COR-L47 (cell line): ENCODE measurements around the gene GARIN5B.
"Not testable (repeated sequence)": the region's sequence is repeated elsewhere in the genome, so short reads cannot be mapped to it uniquely, and the experiment has no call there.

Experiments
- DNase-seq: peaks from one replicate; lab custom pipeline; 2025; lab: John Stamatoyannopoulos, UW

Gene GARIN5B

DNA sequence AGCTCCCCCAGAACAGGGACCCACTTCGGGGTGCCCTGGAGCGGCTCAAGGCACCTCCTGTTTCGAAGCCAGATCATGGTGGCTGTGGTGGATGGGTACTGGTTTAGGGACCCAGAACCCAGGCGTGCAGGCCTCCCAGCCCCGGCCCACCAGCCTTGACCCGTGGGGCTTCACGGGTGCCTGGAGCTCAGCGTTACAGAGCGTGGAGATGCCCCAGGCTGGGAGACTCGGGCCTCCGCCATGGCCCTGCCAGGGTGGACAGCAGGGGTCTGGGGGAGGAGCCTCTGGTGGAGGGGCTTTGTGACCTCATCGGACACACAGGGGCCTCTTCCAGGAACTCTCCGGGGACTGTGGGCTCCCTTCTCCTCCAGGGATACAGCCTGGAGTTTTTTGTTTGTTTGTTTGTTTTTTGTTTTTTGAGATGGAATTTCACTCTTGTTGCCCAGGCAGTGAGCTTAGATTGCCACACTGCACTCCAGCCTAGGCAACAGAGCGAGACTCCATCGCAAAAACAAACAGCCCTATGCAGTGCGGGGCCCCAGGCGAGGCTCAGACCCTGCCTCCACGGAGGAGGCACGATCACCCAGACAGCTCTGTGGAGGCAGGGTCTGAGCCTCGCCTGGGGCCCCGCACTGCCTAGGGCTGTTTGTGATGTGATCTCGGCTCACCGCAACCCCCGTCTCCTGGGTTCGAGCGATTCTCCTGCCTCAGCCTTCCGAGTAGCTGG, at the start of gene GARIN5B:
Gene GARIN5B, minus strand, starts transcription at position 271 of the 727 bp plus-strand sequence. Its CDS starts 194 bp downstream, at position 77.
- DNase-seq = no peak

DNA sequence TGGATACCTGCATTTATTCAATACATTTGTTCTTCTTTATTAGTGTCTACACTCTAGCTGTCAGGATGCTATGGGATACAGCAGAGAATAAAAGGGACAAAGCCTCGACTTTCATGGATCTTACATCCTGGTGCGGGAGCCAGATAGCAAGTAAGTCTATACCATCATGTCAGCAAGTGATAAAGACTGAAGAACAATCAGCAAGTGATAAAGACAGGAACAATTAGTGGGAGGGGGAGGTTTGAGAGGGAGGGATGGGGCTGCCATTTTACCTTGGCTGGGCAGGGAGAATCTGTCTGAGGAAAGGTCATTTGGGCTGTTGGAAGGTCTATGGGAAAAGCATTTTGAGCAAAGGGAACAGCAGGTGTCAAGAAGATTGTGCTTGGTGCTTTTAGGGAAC, 47.1 kb upstream of the GARIN5B start:
- DNase-seq = no peak

DNA sequence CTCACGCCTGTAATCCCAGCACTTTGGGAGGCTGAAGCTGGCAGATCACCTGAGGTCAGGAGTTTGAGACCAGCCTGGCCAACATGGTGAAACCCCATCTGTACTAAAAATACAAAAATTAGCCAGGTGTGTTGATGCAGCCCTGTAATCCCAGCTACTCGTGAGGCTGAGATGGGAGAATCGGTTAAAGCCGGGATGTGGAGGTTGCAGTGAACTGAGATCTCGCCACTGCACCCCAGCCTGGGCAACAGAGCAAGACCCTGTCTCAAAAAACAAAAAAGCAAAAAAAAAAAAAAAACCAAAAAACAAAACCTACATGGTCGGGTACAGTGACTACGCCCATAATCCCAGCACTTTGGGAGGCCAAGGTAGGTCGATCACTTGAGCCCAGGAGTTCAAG, 46.1 kb upstream of the GARIN5B start:
- not testable (repeated sequence) for DNase-seq

DNA sequence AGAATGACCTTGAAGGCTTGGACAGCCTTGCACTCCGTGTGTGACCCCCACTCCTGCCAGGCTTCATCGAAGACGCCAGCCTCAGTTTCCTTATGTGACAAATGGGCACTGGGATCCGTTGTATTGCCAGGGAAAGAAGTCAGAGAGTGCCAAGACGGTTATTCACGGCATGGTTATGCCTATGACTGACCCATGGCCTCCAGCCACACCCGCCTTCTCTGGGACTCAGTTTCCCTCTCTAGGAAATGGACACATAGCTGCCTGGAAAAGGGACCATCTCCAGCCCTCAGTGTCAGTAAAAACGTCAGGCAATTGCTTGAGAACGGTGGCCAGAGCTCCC, 45.4 kb upstream of the GARIN5B start:
- no peak for DNase-seq

DNA sequence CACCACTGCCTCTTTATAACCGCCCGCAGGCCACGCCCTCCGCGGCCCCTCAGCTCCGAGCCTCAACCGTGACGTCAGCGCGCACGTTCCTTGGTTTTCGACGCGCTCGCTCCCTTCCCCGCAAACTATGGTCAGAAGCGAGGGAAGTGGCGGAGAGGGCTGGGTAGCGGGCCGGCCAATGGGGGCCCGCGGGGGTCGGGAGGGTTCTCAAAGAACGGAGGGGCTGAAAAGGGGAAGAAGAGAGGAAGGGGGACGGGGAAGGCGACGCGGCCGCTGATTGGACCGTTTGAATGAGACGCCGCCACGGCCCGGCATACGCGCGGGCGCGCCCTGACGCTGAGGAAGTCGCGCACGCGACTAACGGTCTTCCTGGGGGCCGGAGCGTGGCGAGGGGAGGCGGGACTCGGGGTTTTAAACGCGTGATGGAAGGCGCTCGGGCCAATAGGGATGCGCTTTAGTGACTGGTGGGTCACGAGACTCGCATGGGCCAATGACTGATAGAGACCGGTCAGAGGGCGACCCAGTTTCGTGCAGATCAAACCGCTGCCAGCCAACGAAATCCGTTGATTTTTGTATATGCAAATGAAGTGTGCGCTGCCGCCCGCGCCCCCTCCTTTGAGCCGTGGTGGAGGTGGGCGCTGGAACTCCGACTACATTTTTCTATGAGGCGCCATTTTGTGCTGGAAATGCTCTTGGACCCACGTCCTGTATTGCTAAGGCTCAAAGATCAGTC, 44.9 kb upstream of the GARIN5B start:
- DNase-seq = peak; percentile 99

DNA sequence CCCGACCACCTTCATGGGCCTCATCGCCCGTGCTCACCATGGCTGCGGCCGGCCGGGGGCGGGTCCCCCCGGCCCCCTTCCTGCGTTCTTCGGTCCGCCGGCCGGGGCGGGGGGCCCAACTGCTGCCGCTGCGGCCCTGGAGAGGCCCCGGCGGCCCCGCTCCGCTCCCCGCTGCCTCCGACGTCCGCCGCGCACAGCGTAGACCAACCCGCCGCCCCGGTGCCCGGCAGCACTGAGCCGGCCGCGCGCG, 44.4 kb upstream of the GARIN5B start, which contains the start of gene UBE2S:
Gene UBE2S, minus strand, starts transcription at position 239 of the 250 bp plus-strand sequence. Its CDS starts 199 bp downstream, at position 40.
- DNase-seq = not testable (repeated sequence)

DNA sequence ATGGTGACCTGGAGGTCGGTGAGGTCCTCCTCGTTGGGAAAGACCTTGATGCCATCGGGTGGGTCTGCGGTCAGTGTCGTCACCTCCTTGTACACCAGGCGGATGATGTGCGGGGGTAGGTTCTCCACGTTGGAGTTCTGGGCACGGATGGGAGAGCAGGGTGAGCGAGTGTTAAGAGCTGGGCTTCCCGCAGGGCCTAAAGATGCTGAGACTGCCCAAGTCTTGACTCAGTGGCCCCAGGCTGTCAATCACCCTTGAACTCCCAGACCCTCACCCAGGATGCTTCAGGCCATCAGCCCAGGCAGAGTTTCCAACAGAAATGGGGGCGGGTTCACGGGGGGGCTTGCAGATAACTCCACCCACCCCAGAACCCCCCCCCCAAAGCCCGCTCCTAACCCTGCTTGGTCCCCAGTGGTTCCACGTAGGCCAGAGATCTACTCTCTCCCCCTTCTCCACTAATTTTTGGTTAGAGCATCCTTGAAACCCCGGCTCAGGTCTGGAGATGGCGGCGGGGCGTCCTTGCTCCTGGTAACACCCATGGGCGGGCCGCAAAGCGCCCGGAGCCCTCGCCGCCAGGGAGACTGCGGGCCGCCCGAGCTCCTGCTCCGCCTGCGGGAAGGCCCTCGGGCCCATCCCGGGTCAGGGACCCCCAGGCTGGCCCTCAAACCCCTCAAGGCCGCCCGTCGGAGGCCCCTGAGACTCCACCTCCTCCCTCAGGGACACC, 43.9 kb upstream of the GARIN5B start:
- no peak for DNase-seq

DNA sequence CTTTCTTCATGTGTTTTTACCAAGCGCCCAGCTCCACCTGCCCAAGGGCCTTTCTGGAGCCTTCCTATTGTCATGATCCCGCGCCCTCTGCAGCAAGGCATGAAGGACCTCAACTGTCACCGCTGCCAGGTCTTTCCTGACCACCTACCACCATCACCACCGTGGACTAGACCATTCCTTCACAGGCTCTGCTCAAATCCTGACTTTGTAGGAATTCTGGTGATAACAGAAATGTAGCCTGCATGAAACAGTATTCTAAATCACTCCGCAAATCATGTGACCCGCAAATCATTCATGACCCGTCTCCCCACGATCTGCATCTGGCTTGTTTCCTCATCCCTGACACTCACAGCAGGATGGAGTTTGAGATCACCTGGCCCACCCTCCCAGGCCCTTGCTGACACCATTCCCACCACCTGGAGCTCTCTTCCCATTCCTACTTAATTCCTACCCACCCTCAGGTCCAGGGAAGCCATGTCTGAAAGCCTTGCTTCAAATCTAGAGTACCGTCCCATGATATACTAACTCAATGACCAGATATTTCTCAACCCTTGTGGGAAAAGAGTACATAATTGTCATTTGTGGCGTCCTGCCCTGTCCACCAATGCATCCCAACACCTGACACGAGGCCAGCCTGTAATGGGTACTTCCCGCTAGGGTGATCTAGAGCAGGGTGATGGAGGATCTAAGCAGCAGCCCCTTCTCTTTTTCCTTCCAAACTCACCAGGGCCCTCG, 43.2 kb upstream of the GARIN5B start:
- no peak for DNase-seq

DNA sequence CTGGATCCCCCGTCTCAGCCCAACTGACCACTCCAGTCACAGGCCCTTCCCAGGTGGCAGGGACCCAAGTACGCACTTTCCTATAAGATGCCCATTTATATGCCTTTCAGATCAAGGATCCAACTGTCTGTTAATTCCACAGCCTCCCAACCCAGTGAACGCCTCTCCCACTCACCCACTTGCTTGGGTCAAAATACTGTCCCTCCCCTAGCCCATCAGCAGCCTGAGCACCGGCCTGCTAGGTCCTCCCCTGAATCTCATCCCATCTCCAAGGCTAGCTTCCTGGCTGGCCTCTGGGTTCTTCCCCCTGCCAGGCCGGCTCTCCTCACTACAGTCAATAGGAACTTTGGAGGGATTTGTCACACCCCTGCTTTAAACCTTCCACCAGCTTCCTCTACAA, 42.6 kb upstream of the GARIN5B start:
- DNase-seq = no peak

DNA sequence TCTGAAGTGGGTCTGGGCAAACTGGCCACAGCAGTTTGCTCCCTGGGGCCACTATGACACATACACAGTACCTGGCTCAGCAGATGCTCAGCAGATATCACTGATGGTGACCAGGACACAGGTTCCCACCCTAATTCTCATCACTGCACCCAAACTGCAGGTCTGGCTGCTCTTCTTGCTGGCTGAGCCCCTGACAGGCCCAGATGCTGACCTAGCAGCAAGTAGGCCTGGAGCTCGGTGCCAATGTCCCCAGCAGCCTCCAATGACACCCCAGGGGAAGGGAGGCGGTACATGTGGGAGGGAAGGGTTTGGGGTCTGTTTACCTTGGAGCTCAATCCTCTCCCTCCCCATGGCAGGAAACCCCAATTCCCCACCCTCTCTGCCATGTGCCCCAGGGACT, 39.4 kb upstream of the GARIN5B start:
- no peak for DNase-seq

DNA sequence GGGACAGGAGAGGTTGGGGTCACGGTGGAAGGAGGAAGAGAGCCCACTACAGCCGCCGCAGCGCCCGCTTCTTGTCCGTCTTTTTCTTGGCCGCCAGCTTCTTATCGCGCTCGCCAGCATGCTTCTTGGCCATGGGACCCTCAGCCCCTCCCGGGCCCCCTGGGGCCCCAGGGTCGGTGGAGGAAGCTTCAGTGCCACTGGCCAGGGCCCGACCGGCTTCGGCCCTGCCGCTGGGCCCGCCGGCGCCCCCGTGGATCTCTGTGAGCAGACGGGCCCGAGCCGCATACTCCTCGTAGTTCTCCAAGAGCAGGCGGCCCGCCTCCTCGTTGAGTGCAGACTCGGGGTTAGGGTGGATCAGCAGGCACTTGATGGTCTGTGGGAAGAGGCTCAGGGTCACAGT, 38.3 kb upstream of the GARIN5B start:
- not testable (repeated sequence) for DNase-seq

DNA sequence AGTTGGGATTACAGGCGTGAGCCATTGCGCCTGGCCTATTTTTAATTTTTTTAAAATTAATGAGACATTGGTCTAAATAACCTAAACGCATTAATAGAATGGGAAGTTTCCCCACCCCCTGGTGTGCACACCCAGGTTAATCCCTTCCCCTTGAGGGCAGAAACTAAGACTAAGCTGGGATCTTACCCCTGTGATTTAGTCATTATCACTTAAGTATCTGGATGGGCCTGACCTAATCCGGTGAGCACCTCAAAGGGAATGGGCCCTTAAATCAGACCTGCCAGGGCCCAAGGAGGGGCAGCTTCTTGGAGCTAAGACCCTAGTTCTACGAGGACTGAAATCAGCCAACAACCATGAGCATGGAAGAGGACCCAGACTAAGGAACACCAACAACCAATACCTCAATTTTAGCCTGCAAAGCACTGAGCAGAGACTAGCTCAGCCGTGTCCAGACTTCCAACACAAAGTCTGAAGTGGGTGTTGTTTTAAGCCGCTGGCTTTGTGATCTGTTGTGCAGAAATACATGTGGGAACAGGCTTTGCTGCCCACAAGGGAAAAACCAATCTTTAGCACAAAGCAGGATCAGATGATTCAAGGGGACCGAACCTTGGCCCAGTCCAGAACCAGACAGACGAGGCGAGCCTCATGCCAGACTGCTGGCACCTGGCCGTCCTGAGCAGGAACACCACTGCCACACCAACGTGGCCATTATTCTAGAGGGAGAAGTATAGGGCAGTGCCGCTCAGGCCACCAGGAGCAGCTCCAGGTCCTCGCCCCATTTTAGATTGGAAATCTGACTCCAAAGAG, 37.4 kb upstream of the GARIN5B start:
- DNase-seq = no peak

DNA sequence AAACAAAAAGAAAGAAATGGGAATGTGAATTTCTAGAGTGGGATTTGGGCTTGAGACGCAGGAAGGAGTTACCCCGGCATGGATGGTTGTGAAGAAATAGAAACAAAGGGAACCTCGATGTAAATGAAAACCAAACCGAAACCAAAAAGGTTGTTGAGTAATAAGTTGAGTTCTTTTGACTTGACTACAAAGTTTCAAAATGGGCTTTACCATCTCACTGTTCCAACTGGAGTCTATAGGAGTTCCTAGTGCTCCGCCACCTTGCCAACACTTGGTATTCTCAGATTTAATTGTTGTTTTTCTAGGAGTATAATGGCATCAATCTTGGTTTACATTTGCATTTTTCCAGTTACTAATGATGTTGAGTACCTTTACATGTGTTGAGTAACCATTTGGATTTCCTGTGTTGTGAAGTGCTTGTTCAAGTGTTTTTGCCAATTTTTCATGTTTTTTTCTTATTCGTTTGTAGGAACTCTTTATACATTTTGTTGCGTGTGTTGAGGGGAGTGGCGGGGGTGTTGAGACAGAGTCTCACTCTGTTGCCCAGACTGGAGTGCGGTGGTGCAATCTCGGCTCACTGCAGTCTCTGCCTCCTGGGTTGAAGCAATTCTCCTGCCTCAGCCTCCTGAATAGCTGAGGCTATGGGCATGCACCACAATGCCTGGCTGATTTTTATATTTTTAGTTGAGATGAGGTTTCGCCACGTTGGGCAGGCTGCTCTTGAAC, 35.3 kb upstream of the GARIN5B start:
- no peak for DNase-seq

DNA sequence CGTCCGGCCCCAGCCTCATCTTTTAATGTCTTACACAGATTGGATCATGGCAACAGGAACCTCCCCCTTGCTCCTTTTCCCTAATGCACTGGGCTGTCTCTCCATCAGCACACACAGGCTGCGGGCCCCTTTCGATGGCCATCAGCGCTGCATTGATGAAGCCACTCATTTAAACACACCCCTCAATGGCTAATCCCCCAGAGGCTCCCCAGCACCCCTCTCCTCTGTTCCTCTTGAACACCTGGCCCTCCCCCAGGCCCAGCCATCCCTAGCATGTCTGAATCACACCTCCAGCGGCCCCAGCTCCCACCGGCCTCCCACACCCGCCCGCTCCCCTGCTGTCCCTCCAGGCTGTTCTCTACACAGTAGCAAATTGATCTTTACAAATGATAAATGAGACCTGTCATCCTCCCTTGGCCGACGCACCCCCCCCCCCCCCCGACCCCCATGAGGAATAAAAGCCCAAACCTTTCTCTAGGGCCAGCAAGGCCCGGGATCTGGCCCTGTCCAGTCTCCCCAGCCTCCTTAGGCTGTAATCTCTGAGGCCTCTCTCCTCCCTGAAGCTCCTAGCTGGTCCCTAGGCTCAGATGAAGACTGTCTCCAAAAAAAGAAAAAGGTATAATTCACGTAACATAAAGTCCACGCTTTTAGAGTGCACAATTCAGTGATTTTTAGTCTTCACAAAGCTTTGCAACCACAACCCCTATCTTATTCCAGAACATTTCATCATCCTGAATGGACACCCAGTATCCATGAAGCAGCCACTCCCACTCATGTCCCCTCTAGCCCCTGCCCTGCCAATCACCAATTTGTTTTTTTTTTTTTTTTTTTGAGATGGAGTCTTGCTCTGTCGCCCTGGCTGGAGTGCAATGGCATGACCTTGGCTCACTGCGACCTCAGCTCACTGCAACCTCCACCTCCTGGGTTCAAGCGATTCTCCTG, 30.0 kb upstream of the GARIN5B start:
- DNase-seq = no peak

DNA sequence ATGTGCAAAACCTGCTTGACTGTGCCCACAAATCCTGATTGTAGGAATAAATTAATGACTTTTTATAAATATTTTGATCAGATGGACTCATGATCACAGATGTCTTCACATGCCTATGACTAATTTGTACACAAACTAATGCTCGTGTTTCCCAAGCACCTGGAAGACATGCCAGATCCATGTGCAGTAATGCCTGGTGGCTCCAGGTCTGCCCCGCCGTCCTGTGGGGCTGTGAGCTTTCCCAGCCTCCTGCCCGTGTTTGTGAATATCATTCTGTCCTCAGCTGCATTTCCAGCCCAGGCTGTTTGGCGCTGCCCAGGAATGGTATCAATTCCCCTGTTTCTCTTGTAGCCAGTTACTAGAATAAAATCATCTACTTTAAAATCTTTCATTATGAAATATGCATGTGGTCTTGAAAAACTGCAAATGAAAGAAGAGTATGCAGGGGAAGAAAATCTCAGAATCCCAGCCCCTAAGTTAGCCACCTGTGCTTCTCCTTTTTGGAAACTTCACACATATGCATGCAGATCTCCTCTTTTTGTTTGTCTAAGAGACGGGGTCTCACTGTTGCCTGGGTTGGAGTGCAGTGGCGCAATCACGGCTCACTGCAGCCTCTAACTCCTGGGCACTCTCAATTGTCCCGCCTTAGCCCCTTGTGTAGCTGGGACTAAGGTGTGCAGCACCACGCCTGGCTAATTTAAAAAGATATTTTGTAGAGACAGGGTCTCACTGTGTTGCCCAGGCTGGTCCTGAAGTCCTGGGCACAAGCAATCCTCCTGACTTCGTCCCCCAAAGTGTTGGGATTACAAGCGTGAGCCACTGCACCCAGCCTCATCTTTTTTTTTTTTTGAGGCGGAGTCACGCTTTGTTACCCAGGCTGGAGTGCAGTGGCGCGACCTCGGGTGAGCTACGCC, 28.9 kb upstream of the GARIN5B start:
- DNase-seq = no peak

DNA sequence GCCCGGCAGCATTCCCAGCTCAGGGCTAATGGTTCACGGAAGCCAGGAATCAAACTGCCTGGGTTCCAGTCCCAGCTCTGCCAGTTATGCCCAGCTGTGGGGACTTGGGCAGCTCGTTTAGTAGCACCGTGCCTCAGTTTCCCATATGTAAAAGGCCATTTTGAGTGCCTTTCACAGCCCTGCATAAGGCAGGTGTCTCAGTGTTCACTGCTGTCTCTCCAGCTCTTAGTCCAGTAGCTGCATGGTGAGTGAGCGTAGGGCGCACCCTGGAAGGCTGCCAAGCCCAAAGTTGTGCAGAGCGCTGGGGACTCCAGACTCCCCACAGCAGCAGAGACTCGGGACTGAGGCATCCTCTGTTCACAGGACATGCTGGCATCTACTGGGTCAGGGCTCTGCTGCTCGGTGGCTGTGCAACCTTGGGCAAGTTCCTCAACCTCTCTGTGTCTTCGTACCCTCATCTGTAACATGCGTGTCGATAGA, 28.2 kb upstream of the GARIN5B start:
- no peak for DNase-seq

DNA sequence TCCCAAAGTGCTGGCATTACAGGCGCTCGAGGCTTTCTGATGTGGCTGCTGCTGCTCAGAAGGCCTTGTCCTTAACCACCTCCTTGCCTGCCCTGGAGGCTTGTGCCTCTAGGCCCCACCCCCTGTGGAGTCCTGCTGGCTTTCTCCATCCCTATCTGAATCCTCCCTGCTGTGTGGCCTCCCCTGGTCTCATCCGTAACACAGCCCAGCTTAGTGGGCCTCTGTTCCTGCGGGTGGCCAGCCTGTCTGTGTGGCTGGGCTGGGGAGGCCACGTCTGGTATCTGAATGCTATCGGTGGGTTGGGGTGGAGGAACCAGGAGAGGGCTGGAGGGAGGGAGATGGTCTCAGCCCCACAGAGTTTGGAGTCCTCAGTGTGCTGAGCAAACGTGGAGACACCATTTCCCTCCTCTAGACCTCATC, 27.4 kb upstream of the GARIN5B start:
- no peak for DNase-seq
